H7 (cell line): ENCODE results near the gene RPTOR. TPM values are rescaled to one million over a fixed set of nuclear protein-coding genes. Genes with fewer than 3 reads are reported as not detected.

Experiments used
- DNase-seq: peaks from one replicate; pipeline ENCODE4 v3.0.0; 2012
- H3K27me3 ChIP-seq: 2 replicates; pipeline ENCODE4 v1.6.0; 2011; ENCODE audit warnings: mild to moderate bottlenecking, low read length; ENCODE audit not compliant: control insufficient read depth, insufficient read depth
- H3K36me3 ChIP-seq: replicated peaks from 2 replicates; pipeline ENCODE4 v1.5.1; 2011; ENCODE audit warnings: low read length; ENCODE audit not compliant: control insufficient read depth, insufficient read depth
- H3K4me3 ChIP-seq: 2 replicates; pipeline ENCODE4 v1.5.1; 2011; ENCODE audit warnings: low read depth, mild to moderate bottlenecking, control low read depth, low read length, moderate library complexity; ENCODE audit not compliant: insufficient read depth
- total RNA-seq: library from RNA; depleted of rRNA; stranded (reverse); fragments of >200 nt; shearing (Covaris generic); gene quantifications from 2 replicates; pipeline ENCODE4 v1.2.3, GENCODE V29; 2014

RPTOR gene
- total RNA-seq, 1 experiment from 2014 or later: 20.9 TPM

DNA sequence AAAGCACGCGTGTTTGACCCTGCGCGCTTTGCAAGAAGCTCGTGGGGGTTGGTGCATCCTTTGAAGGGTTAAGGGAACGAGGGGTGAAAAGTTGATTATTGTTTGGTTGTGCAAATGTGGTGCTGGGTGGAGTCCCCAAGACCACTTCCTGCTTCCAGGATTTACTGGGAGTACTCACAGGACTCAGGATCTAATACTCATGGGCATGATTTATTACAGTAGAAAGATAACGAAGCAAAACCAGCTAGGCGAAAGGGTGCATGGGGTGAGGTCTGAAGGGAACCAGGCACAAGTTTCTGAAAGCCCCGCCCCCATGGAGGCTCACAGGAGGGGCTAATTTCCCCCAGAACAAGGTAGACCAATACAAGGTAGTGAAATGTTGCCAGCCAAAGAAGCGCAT lies 58.8 kb downstream of the RPTOR start:
- no peaks in the 10 kb centered on the region for H3K27me3 ChIP-seq
- H3K36me3 ChIP-seq: no peaks in the 10 kb centered on the region
- DNase-seq: no peak
- H3K4me3 ChIP-seq: no peak overlapping the region

GRCh38 chr17:80604009-80604669 lies 59.5 kb downstream of the RPTOR start:
- DNase-seq: no peak
- Histone ChIP-seq H3K27me3 (no peaks in the 10 kb centered on the region), H3K36me3 (no peaks in the 10 kb centered on the region), H3K4me3 (no peak overlapping the region)

DNA sequence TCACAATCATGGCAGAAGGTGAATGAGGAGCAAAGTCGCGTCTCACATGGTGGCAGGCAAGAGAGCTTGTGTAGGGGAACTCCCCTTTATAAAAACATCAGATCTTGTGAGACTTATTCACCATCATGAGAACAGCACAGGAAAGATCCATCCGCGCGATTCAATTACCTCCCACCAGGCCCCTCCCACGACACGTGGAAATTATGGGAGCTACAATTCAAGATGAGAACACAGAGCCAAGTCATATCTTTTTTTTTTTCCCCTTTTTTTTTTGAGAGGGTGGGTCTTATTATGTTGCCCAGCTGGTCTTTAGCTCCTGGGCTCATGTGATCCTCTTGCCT lies 60.0 kb downstream of the RPTOR start:
- H3K4me3 ChIP-seq: no peak overlapping the region
- H3K27me3 ChIP-seq: no peaks in the 10 kb centered on the region
- DNase-seq: no peak
- no peaks in the 10 kb centered on the region for H3K36me3 ChIP-seq

- no peak overlapping the region for H3K4me3 ChIP-seq
- no peaks in the 10 kb centered on the region for H3K27me3 ChIP-seq
- DNase-seq: no peak
- H3K36me3 ChIP-seq: no peaks in the 10 kb centered on the region
Observed at GRCh38 chr17:80605326-80606066, 60.9 kb downstream of the RPTOR start.

GRCh38 chr17:80608326-80608725 lies 63.7 kb downstream of the RPTOR start:
- DNase-seq: no peak
- Histone ChIP-seq H3K36me3 (no peaks in the 10 kb centered on the region), H3K27me3 (no peaks in the 10 kb centered on the region), H3K4me3 (no peak overlapping the region)

DNA sequence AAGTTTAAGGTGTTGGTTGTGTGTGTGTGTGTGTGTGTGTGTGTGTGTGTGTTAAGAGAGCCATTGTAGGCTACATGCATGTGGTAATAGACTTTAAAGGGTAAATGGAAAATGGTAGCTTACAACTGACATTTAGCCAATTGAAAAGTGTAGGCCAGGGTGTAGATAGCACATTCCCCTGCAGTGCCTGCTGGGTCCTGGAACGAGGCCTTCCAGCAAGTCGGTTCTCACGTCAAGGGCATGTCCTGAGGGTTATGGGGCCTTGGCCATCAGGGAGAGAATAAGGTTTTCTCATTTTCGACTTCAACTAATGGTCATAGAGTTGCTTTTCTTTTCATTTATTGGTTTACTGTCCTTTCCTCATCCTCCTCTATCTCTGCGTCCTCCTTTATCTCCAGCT lies 65.1 kb downstream of the RPTOR start:
- Histone ChIP-seq H3K4me3 (no peak overlapping the region), H3K27me3 (no peaks in the 10 kb centered on the region), H3K36me3 (no peaks in the 10 kb centered on the region)
- no peak for DNase-seq

GRCh38 chr17:80611816-80612215 lies 67.2 kb downstream of the RPTOR start:
- no peaks in the 10 kb centered on the region for H3K36me3 ChIP-seq
- no peak for DNase-seq
- H3K27me3 ChIP-seq: no peaks in the 10 kb centered on the region

DNA sequence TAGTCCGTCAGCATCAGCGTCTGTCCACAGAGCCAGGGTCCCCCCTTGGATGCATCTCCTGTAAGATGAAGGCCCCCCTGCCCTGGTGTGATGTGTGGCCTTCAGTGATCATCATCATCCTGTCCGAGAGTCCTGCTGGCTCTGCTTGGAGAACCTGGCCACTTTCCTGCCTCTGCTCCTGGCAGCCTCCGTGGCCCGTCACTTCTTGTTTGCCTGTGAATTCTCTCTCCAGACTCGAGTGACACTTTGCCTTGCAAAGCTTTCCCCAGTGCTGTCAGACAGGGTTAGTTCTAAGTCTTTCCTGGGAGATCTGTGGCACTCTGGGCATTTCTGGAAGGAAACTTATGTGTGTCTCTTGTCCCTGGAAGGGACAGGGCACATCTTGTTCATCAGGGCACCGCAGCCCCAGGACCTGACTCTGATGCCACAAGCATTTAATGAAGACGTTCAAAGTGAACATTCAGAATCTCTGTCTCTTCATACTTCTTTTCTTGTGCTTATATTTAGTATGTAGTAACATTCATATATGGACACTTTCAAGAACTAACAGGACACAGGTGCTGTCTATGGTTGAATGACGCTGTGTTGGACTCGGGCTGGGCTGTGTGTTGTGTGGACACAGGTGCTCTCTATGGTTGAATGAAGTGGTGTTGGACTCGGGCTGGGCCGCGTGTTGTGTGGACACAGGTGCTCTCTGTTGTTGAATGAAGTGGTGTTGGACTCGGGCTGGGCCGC lies 68.5 kb downstream of the RPTOR start:
- Histone ChIP-seq H3K36me3 (no peaks in the 10 kb centered on the region), H3K27me3 (no peaks in the 10 kb centered on the region), H3K4me3 (no peak overlapping the region)
- DNase-seq: no peak

More at GRCh38 chr17:80611816-80612215, 67.2 kb downstream of the RPTOR start:
- no peak overlapping the region for H3K4me3 ChIP-seq

DNA sequence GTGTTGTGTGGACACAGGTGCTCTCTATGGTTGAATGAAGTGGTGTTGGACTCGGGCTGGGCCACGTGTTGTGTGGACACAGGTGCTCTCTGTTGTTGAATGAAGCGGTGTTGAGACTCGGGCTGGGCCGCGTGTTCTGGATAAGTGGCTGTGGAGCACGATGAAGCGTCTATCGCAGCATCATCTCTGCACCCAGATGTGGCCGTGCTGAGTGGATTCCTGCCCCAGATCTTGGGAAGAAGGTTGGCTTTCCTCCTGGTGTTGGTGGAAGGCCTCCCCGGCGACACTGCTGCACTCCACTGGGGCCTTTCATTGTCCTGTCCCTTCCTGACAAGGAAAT lies 69.1 kb downstream of the RPTOR start:
- no peak for DNase-seq
- Histone ChIP-seq H3K36me3 (no peaks in the 10 kb centered on the region), H3K27me3 (no peaks in the 10 kb centered on the region), H3K4me3 (no peak overlapping the region)

DNA sequence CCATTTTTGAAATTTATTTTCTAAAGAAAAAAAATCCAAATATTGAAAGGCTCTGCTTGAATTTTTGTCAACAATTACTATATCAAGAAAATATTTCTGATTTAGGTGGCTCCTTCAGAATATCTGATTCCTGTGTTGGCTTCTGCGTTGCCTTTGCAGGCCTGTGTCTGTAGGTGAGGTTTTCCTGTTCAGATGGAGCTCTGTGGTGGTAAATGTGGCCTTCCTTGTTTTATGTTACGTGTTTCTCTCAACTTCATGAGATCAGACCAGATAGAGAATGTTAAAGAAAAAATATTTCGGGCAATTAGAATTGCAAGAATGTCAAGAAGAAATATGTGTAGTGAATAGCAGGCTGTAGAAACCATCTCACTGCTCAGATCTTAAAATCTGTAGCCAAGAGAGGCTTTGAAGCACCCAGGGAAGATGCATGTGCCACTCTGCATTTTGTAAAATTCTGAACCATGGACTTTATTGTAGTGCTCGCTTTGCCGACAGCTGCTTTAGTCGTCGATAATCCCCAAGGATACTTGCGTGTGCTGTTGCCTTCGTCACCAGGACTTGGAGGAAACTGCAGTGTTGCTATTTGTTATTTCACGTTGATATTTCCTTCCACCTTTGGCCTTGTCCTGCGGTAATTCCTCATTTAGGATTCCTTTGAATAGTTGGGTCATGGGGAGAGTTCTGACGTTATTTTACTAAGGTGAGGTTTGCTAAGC lies 69.9 kb downstream of the RPTOR start:
- Histone ChIP-seq H3K27me3 (no peaks in the 10 kb centered on the region), H3K4me3 (no peak overlapping the region), H3K36me3 (no peaks in the 10 kb centered on the region)
- no peak for DNase-seq

DNA sequence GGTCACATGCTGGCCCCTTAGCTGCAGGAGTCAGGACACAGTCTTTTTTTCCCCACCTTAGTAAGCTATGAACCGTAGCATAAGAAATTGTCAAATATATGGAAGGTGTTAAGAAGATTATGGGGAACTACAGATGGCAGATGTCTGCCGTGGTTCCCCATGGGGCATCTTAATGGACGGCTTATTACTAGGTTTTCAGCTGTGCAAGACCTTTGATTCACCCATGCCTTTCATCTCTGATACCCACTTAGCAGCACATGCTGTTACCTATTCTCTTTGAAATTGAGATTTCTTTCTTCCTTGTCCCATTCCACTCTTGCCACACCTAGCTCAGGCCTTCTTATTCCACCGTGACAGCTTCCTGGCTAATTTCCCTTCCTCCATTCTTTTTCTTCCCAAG lies 70.7 kb downstream of the RPTOR start:
- DNase-seq: no peak
- H3K27me3 ChIP-seq: no peaks in the 10 kb centered on the region
- H3K36me3 ChIP-seq: no peaks in the 10 kb centered on the region
- H3K4me3 ChIP-seq: no peak overlapping the region

- no peak for DNase-seq
- Histone ChIP-seq H3K4me3 (no peak overlapping the region), H3K36me3 (no peaks in the 10 kb centered on the region), H3K27me3 (no peaks in the 10 kb centered on the region)
Observed at GRCh38 chr17:80616705-80617104, 72.1 kb downstream of the RPTOR start.

GRCh38 chr17:80618304-80618703 lies 73.7 kb downstream of the RPTOR start:
- Histone ChIP-seq H3K4me3 (no peak overlapping the region), H3K27me3 (no peaks in the 10 kb centered on the region), H3K36me3 (no peaks in the 10 kb centered on the region)
- no peak for DNase-seq

GRCh38 chr17:80619535-80620235 lies 75.0 kb downstream of the RPTOR start:
- Histone ChIP-seq H3K4me3 (no peak overlapping the region), H3K27me3 (no peaks in the 10 kb centered on the region), H3K36me3 (no peaks in the 10 kb centered on the region)
- no peak for DNase-seq
